CD14-positive monocyte (primary cell): Measurements from ENCODE around the gene PDAP1. TPM values are rescaled to one million over a fixed set of nuclear protein-coding genes. Genes with fewer than 3 reads are reported as not detected.

ENCODE experiments used
- DNase-seq, 3 donors: peaks; one replicate each; pipeline ENCODE4 v3.0.0-alpha.2; 2011 to 2022
- H2AFZ ChIP-seq: 2 replicates; pipeline ENCODE4 v1.6.0; 2012; ENCODE audit warnings: mild to moderate bottlenecking, low read depth, low read length, inconsistent platforms; ENCODE audit not compliant: insufficient read depth, poor library complexity, severe bottlenecking
- H3K27ac ChIP-seq, 2 donors: 1 replicate in 1 of 2; 2 replicates in 1 of 2; pipeline ENCODE4 v1.5.1; 2012 to 2013; ENCODE audit warnings: low read length in 2 of 2, control low read depth in 1 of 2, inconsistent platforms in 1 of 2, low read depth in 1 of 2, mild to moderate bottlenecking in 1 of 2
- H3K27me3 ChIP-seq, 2 donors: one replicate each; pipeline versions ENCODE4 v1.6.0 to v1.6.1; 2011 to 2013; ENCODE audit warnings: low read length in 2 of 2; ENCODE audit not compliant: control insufficient read depth in 2 of 2, insufficient read depth in 2 of 2
- H3K36me3 ChIP-seq, 2 donors: replicated peaks in 1 of 2; 1 replicate in 1 of 2; 2 replicates in 1 of 2; pipeline versions ENCODE4 v1.5.1 to v1.6.1; 2012 to 2013; ENCODE audit warnings: low read length in 2 of 2, control low read depth in 1 of 2, inconsistent platforms in 1 of 2, mild to moderate bottlenecking in 1 of 2; ENCODE audit not compliant: insufficient read depth in 2 of 2, control insufficient read depth in 1 of 2
- H3K4me1 ChIP-seq, 2 donors: 1 replicate in 1 of 2; 2 replicates in 1 of 2; pipeline versions ENCODE4 v1.5.1 to v1.6.1; 2012 to 2013; ENCODE audit warnings: low read length in 2 of 2, control low read depth in 1 of 2, inconsistent platforms in 1 of 2, mild to moderate bottlenecking in 1 of 2, moderate library complexity in 1 of 2; ENCODE audit not compliant: insufficient read depth in 2 of 2, control insufficient read depth in 1 of 2
- H3K4me2 ChIP-seq: replicated peaks from 2 replicates; pipeline ENCODE3; 2012; ENCODE audit warnings: low read length, moderate library complexity, mild to moderate bottlenecking; ENCODE audit not compliant: poor library complexity, severe bottlenecking; ENCODE audit errors: extremely low read depth
- H3K4me3 ChIP-seq, 3 experiments: fragments of 200-600 bp in 1 of 3; sonication (generic) in 1 of 3; replicated peaks in 1 of 3; 1 replicate in 2 of 3; 2 replicates in 1 of 3; pipeline ENCODE4 v1.5.1; 2011 to 2013; ENCODE audit warnings: low read length in 3 of 3, mild to moderate bottlenecking in 3 of 3, control low read depth in 2 of 3, low read depth in 2 of 3, inconsistent platforms in 1 of 3, moderate library complexity in 1 of 3
- H3K79me2 ChIP-seq: 2 replicates; pipeline ENCODE4 v1.6.0; 2012; ENCODE audit warnings: mild to moderate bottlenecking, control low read depth, inconsistent platforms, low read length, moderate library complexity; ENCODE audit not compliant: insufficient read depth
- H3K9ac ChIP-seq: 2 replicates; pipeline ENCODE4 v1.6.0; 2017; ENCODE audit warnings: low read length, mild to moderate bottlenecking; ENCODE audit not compliant: insufficient read depth, poor library complexity, severe bottlenecking
- H3K9me3 ChIP-seq, 2 donors: replicated peaks in 1 of 2; 1 replicate in 1 of 2; 2 replicates in 1 of 2; pipeline versions ENCODE4 v1.5.1 to v1.6.1; 2012 to 2013; ENCODE audit warnings: low read length in 2 of 2, control low read depth in 1 of 2; ENCODE audit not compliant: control insufficient read depth in 1 of 2, insufficient read depth in 1 of 2
- H4K20me1 ChIP-seq: 2 replicates; pipeline ENCODE4 v1.6.0; 2012; ENCODE audit warnings: mild to moderate bottlenecking, low read length, control low read depth, moderate library complexity; ENCODE audit not compliant: insufficient read depth
- H3K27ac Mint-ChIP-seq, 7 donors: one replicate each; pipeline ENCODE4 v1.8.0; 2020; ENCODE audit warnings: mild to moderate bottlenecking in 7 of 7, mixed read lengths in 7 of 7, moderate library complexity in 6 of 7, inconsistent platforms in 2 of 7
- H3K27me3 Mint-ChIP-seq, 3 donors: one replicate each; pipeline ENCODE4 v1.8.0; 2021 to 2022; ENCODE audit warnings: low read depth in 3 of 3, mild to moderate bottlenecking in 3 of 3, mixed read lengths in 3 of 3, moderate library complexity in 3 of 3, inconsistent platforms in 1 of 3
- H3K36me3 Mint-ChIP-seq, 2 donors: one replicate each; pipeline ENCODE4 v1.8.0; 2020; ENCODE audit warnings: mixed read lengths in 2 of 2, inconsistent platforms in 1 of 2, mild to moderate bottlenecking in 1 of 2
- H3K4me1 Mint-ChIP-seq: one replicate; pipeline ENCODE4 v1.8.0; 2020; ENCODE audit warnings: mild to moderate bottlenecking, mixed read lengths
- H3K4me3 Mint-ChIP-seq, 2 donors: one replicate each; pipeline ENCODE4 v1.8.0; 2020; ENCODE audit warnings: mild to moderate bottlenecking in 2 of 2, mixed read lengths in 2 of 2, moderate library complexity in 1 of 2
- H3K9me3 Mint-ChIP-seq, 7 donors: one replicate each; pipeline ENCODE4 v1.8.0; 2020 to 2022; ENCODE audit warnings: mixed read lengths in 7 of 7, mild to moderate bottlenecking in 6 of 7, moderate library complexity in 6 of 7, inconsistent platforms in 2 of 7
- WGBS: methylation state at CpG from one replicate; pipeline ENCODE4 v1.1.5; 2013; ENCODE audit warnings: missing lambda C conversion rate; ENCODE audit not compliant: insufficient coverage; 5-methylcytosine and 5-hydroxymethylcytosine counted together
- intact Hi-C, 2 donors: fragments of 100-400 bp; cut with micrococcal nuclease; formaldehyde crosslinking; loops; one replicate each; pipeline versions ENCODE4 v1.15.0 to v1.15.1; 2023
- polyA plus RNA-seq, 3 donors: library from polyadenylated mRNA; depleted of rRNA in 1 of 3; unstranded in 2 of 3; stranded (reverse) in 1 of 3; fragments of 300-500 nt in 2 of 3; fragments of >200 nt in 1 of 3; fragmentation: Illumina TruSeq in 2 of 3; gene quantifications; 1 replicate in 2 of 3; 2 replicates in 1 of 3; pipeline ENCODE4 v1.2.3, GENCODE V29; 2012 to 2021
- TF ChIP-seq, protein P1 (sequence below): fragments of 200-600 bp; IDR thresholded peaks from one replicate; pipeline ENCODE4 v1.8.0; 2022; ENCODE audit warnings: antibody characterized with exemption, mild to moderate bottlenecking

The PDAP1 gene
- polyA plus RNA-seq, 3 donors: 9.8 to 43.3 (median 16.2) TPM

DNA sequence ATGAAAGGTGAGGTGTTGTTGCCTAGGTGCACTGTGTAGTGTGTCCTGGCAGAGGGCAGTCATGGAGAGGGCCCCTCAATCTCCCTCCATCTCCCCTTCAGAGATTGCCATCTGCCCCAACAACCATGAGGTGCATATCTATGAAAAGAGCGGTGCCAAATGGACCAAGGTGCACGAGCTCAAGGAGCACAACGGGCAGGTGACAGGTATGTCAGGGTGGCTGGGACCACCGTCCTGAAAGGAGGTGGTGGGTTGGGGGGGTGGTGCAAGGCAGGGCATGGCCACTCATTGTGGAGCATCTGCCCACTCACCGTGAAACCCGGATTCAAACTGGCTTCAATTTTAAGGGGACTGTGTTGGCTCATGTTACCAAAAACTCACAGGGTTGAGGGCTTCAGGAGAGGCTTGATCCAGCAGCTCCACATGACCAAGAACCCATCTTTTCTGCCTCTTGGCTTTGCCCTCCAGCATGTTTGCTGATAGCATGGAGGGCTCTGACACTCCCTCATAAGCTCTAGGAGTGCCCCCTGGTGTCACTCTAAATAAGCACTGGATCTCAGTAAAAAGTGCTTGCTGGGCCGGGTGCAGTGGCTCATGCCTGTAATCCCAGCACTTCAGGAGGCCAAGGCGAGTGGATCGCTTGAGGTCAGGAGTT, 21.7 kb downstream of the PDAP1 start:
- Histone ChIP-seq H3K27ac (peak overlapping the region; percentile 16 to 40), H4K20me1 (peaks cover 99% of the 10 kb centered on the region), H3K4me1 (peaks cover 31 to 64% of the 10 kb centered on the region in 2 donors), H3K9ac (no peak overlapping the region), H3K9me3 (no peaks in the 10 kb centered on the region), H3K4me2 (no peak overlapping the region), H3K27me3 (no peaks in the 10 kb centered on the region), H3K4me3 (no peak overlapping the region), H3K79me2 (peaks cover 97% of the 10 kb centered on the region), H2AFZ (no peak overlapping the region), H3K36me3 (peaks cover 80 to 92% of the 10 kb centered on the region in 2 donors)
- TF ChIP-seq, protein P1, sequence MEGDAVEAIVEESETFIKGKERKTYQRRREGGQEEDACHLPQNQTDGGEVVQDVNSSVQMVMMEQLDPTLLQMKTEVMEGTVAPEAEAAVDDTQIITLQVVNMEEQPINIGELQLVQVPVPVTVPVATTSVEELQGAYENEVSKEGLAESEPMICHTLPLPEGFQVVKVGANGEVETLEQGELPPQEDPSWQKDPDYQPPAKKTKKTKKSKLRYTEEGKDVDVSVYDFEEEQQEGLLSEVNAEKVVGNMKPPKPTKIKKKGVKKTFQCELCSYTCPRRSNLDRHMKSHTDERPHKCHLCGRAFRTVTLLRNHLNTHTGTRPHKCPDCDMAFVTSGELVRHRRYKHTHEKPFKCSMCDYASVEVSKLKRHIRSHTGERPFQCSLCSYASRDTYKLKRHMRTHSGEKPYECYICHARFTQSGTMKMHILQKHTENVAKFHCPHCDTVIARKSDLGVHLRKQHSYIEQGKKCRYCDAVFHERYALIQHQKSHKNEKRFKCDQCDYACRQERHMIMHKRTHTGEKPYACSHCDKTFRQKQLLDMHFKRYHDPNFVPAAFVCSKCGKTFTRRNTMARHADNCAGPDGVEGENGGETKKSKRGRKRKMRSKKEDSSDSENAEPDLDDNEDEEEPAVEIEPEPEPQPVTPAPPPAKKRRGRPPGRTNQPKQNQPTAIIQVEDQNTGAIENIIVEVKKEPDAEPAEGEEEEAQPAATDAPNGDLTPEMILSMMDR: peak; percentile 63
- intact Hi-C loops: no loop called here
- DNase-seq: peak; percentile 44 to 66 (median 62)
- peaks cover 44% of the 10 kb centered on the region for H3K4me1 Mint-ChIP-seq
- H3K9me3 Mint-ChIP-seq: no peaks in the 10 kb centered on the region
- peaks cover 0 to 3% (median 0%) of the 10 kb centered on the region in 3 donors for H3K27me3 Mint-ChIP-seq
- 91% methylated on average over 2 of the region's 9 CpGs for WGBS
- peaks cover 50 to 93% of the 10 kb centered on the region in 2 donors for H3K36me3 Mint-ChIP-seq
- H3K4me3 Mint-ChIP-seq: no peak overlapping the region
- H3K27ac Mint-ChIP-seq: peak overlapping the region; percentile 49 to 91 (median 83)

DNA sequence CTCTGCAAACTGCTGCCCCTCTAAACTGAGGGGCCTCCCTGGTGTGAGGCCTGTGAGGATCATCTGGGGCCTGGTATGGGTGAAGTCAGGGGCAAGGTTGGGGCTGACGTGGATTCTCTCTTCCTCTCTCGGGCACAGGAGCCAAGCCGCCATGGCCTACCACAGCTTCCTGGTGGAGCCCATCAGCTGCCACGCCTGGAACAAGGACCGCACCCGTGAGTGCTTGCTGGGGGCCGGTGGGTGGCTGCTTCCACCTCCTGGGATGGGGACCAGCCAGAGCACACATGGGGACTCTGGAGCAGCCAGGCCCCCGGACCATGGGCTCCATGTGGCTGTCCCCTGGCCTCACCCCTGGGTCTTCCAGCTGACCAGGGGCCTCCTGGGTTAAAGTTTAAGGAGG, 22.8 kb downstream of the PDAP1 start:
- TF ChIP-seq, protein P1: no peak
- peaks cover 44 to 90% of the 10 kb centered on the region in 2 donors for H3K36me3 Mint-ChIP-seq
- peaks cover 47% of the 10 kb centered on the region for H3K4me1 Mint-ChIP-seq
- Histone ChIP-seq H4K20me1 (peaks cover 99% of the 10 kb centered on the region), H3K4me3 (no peak overlapping the region), H3K79me2 (peaks cover 97% of the 10 kb centered on the region), H3K9me3 (no peaks in the 10 kb centered on the region), H3K4me1 (peaks cover 42 to 64% of the 10 kb centered on the region in 2 donors), H3K36me3 (peaks cover 79 to 88% of the 10 kb centered on the region in 2 donors), H2AFZ (no peak overlapping the region), H3K27ac (peak overlapping the region; percentile 62 to 72), H3K9ac (peak overlapping the region; percentile 12), H3K27me3 (no peaks in the 10 kb centered on the region), H3K4me2 (peak overlapping the region; percentile 27)
- no peak for DNase-seq
- peaks cover 0 to 3% (median 0%) of the 10 kb centered on the region in 3 donors for H3K27me3 Mint-ChIP-seq
- H3K4me3 Mint-ChIP-seq: no peak overlapping the region
- intact Hi-C loops: no loop called here
- no peaks in the 10 kb centered on the region for H3K9me3 Mint-ChIP-seq
- peak overlapping the region; percentile 65 to 88 (median 77) for H3K27ac Mint-ChIP-seq
- WGBS: 11% methylated on average over 8 of the region's 8 CpGs
